ENCODE results near the gene MBNL1.

GRCh38 chr3:152255290-152255689 is 13.4 kb upstream of the MBNL1 start:
- TF ChIP-seq, protein P1, sequence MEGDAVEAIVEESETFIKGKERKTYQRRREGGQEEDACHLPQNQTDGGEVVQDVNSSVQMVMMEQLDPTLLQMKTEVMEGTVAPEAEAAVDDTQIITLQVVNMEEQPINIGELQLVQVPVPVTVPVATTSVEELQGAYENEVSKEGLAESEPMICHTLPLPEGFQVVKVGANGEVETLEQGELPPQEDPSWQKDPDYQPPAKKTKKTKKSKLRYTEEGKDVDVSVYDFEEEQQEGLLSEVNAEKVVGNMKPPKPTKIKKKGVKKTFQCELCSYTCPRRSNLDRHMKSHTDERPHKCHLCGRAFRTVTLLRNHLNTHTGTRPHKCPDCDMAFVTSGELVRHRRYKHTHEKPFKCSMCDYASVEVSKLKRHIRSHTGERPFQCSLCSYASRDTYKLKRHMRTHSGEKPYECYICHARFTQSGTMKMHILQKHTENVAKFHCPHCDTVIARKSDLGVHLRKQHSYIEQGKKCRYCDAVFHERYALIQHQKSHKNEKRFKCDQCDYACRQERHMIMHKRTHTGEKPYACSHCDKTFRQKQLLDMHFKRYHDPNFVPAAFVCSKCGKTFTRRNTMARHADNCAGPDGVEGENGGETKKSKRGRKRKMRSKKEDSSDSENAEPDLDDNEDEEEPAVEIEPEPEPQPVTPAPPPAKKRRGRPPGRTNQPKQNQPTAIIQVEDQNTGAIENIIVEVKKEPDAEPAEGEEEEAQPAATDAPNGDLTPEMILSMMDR (IDR thresholded peaks at IDR 0.05; ENCODE audit: borderline replicate concordance, extremely low read depth, low read length, poor library complexity, severe bottlenecking), result no peak
- TF ChIP-seq EZH2 (IDR thresholded peaks at IDR 0.05; ENCODE audit: borderline replicate concordance, low read depth, low read length, severe bottlenecking), result no peak

Measured in DND-41 (cell line).